Measurements from ENCODE around the gene LRMDA. TPM values are rescaled to one million over a fixed set of nuclear protein-coding genes. Genes with fewer than 3 reads are reported as not detected.

Gene LRMDA
- total RNA-seq, 1 donor = under 0.01 TPM

GRCh38 chr10:76456197-76456596 is 1024.8 kb downstream of the LRMDA start:
- H3K4me3 ChIP-seq (ENCODE audit: low read depth, low read length) = no peak overlapping the region
- DNase-seq (ENCODE audit: low read depth) = no peak
- TF ChIP-seq CTCF (IDR thresholded peaks at IDR 0.05; ENCODE audit: insufficient read depth, low read depth, low read length) = no peak

DNA sequence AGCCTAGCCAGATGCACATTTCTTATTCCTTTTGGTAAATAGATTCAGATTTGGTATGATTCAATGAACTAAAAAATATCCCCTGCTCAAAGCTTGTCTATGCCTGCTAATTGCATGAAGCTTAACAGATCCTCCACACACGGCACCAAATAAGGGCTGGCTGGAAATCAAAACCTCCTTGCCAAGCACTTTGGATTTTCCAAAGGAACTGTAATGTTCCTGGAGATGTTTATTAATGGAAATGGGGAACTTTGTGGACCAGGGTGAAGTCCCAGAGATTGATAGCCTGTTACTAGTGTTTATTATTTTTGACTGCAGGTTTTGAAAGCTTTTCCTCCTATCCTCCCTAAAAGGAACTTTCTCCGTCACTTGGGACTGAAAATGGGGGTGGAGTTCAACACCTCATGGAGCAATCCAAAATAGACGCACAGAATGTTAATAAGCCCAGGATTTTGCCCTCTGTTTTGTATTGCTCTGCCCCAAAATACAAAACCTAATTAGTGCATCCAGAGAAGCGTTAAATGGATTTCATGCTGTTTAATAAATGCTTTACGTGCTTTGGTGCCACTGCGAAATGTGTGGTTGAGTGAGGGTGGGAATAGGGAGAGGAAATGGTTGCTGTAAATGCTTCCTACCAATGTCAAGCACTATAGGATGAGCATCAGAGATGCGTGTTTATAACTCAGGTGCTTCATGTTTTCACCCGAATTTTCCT is 1027.7 kb downstream of the LRMDA start:
- H3K4me3 ChIP-seq (ENCODE audit: low read depth, low read length) = no peak overlapping the region
- TF ChIP-seq CTCF (IDR thresholded peaks at IDR 0.05; ENCODE audit: insufficient read depth, low read depth, low read length) = no peak
- no peak for DNase-seq (ENCODE audit: low read depth)

GRCh38 chr10:76461024-76461423 is 1029.6 kb downstream of the LRMDA start:
- TF ChIP-seq CTCF (IDR thresholded peaks at IDR 0.05; ENCODE audit: insufficient read depth, low read depth, low read length) = no peak
- no peak for DNase-seq (ENCODE audit: low read depth)
- H3K4me3 ChIP-seq (ENCODE audit: low read depth, low read length) = no peak overlapping the region

- no peak for TF ChIP-seq CTCF (IDR thresholded peaks at IDR 0.05; ENCODE audit: insufficient read depth, low read depth, low read length)
These were observed 1031.7 kb downstream of the LRMDA start for GRCh38 chr10:76463111-76463510.

GRCh38 chr10:76466836-76467503 is 1035.5 kb downstream of the LRMDA start:
- no peak overlapping the region for H3K4me3 ChIP-seq (ENCODE audit: low read depth, low read length)
- DNase-seq (ENCODE audit: low read depth) = no peak
- no peak for TF ChIP-seq CTCF (IDR thresholded peaks at IDR 0.05; ENCODE audit: insufficient read depth, low read depth, low read length)

More at GRCh38 chr10:76463111-76463510, 1031.7 kb downstream of the LRMDA start:
- no peak overlapping the region for H3K4me3 ChIP-seq (ENCODE audit: low read depth, low read length)
- DNase-seq (ENCODE audit: low read depth) = no peak

DNA sequence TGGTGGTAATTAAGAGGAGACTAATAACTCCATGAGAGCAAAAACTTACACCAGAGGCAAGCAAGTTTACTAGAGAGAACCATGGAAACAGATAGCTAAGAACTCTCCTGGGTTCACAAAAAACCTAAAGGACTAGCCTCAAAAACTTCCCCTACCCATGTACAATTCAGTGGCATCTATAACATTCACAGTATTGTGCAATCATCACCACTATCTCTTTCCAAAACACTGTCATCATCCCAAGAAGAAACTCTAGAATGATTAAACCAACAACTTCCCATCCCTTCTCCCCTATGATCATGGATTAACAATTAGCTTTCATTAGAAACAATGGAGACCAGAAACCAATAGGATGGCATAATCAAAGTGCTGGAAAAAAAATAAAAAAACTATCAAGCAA is 1038.3 kb downstream of the LRMDA start:
- no peak for DNase-seq (ENCODE audit: low read depth)
- no peak overlapping the region for H3K4me3 ChIP-seq (ENCODE audit: low read depth, low read length)
- no peak for TF ChIP-seq CTCF (IDR thresholded peaks at IDR 0.05; ENCODE audit: insufficient read depth, low read depth, low read length)

All from fibroblast of villous mesenchyme (primary cell).